GOT3 (cell line): Measurements from ENCODE around the gene PHC2.

Experiments used
- DNase-seq: peaks from one replicate; lab custom pipeline; 2025; ENCODE audit warnings: mixed read lengths; lab: John Stamatoyannopoulos, UW

The PHC2 gene

DNA sequence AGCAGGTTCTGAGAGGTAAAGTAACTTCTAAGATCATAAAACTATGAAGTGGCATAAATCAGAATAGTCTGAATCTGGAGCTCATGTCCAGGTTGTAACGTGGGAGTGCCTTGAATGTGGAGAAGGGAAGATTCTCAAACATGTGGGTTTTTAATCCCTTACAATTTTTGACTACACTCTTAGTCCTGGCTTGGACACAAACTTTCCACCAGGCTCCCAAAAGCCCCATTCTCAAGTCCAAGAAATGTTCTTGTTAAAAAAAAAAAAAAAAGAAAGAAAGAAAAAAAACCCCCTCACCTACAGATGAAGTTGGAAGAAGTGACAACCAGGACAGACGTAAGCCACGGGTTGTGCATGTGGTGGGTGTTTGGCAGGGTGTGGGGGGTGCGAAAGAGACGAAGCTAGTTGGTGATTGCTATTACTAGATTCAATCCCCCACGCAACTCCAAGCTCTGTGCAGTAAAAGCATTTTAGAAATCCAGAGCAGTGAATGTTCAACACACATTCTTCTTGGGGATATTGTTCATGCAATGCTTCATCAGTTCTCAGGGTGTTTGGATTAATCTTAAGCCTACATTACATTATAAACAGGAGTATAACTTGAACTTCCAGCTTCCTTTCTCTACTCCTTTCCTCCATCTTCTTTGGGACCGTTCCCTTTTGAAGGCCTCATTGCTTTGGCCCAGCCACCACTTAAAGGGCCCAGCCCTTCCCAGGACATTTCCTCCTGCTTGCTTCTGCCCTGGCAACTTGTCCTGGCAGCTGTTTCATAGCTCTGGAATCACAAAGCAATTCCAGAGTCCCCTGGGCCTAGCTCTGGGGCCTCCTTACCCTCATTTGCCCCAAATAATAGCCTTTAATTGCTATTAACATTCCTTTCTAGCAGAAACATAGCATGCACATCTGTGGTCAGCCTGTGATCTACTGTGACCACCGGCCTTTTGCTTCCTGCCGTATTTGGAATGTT, 41.8 kb downstream of the PHC2 start:
- no peak for DNase-seq

DNA sequence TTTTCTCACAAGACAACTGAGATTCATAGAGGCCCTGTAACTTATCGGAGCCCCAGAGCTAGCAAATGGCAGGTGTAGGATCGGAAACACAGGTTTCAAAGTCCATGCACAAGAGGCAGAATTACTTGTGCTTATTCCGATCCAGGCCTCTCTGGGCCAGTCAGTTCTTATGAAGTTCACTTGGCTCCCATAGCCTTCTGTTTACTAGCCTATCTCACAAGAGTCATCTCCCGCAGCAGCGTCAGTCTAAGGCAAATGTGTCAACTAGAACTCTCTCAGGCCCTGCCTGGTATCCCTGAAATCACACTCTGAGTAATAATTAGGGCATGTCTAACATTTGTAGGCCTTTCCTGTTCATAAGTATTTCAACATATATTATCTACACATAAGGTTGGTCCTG, 43.3 kb downstream of the PHC2 start:
- DNase-seq: no peak

DNA sequence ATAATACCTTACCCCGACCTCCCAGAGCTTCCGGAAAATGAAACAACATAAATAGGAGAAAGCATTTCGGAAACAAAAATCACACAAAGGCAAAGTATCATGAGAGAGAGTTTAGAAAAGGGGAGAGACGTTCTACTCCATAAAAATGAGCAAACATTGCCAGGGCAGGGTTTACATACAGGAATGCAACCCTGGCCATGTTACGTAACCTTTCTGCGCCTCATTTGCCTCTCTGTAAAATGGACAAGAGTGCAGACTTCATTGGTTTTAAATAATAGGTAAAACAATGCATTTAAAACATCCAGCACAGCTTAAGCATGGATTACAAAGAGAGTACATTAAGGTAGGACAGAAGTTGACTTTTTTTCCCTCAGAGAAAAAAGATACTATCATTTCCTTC, 45.6 kb downstream of the PHC2 start:
- no peak for DNase-seq

DNA sequence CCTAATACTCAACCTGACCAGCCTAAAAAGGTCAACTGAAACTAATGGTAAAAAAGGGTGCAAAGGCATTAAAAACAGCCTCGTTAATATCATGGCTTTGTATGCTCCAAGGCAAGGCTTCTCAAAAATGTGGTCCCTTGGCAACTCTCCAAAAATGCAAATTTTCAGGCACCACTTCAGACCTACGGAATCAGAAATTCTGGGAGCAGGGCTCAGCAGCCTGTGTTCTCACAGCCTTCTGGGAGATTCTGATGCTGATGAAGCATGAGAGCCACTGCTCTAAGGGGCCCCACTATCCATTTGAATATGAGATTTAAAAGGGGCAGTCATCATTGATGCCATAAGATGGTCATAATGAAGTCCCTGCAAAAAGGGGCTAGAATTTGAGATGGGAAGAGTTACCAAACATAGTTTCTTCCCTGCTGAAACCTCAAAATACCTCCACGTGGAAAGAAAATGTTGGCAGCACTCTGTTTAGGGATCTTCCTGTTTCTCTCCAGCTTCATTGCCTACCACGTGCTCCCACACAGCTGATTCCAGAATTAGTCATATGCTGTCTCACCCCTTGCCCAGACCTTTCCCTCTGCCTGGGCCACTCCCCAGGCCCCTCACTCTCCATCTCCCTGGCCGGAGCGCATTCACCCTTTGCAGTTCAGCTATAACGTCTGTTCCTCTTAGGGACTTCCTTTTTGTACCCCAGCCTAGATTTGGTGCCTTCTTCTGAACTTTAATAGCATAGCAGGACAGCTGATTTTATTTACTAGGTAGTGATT, 46.7 kb downstream of the PHC2 start:
- DNase-seq: no peak

DNA sequence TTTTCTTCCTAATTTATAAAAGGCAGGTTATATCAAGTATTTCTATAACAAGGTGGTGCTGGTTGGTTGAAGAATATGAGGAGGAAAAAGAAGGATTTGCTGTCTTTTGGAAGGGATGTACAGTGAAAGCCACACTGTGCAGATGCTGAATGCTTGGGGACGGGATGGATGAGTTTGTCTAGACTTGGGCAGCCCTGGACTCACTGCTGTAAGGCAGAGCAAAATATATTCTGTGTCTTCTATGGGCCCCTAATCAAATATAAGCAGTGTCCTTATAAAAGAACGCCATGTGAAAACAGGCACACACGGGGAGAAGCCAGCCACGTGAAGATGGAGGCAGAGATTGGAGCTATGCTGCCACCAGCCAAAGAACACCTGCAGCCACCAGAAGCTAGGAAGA, 47.4 kb downstream of the PHC2 start:
- no peak for DNase-seq

DNA sequence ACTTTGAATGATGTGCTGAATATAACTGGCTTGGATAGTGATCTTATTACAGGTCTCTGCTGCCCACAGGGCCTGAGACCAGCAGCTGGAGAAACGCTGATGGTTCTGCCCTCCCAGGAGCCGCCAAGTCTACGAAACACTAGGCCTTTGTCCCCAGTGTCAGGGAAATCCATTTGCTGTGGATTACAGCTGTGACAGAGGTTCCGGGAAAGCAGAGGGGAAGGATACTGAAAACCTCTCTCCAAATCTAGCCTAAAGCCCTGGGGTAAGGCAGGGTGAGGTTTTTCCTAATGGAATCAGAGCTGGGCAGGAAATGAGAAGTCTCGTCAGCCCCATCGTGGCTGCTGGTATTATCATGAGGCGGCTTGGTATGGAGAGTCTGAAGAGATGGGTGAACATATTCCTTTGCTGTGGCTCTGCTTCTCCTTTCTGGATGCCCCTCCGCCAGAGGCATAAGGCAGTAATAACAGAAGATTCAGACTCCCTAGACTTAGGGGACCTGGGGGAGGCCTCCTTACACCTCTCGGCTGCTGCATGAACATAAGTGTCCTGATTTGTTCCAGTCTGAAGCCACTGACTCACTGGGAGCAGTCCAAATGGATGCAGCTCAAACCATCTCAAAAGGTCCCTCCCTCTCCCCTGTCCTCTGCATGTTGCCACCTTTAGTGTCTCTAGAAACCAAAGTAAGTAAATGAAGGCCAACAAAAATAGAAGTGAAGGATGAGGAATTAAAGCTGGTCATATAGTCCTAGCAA, 48.1 kb downstream of the PHC2 start:
- no peak for DNase-seq

DNA sequence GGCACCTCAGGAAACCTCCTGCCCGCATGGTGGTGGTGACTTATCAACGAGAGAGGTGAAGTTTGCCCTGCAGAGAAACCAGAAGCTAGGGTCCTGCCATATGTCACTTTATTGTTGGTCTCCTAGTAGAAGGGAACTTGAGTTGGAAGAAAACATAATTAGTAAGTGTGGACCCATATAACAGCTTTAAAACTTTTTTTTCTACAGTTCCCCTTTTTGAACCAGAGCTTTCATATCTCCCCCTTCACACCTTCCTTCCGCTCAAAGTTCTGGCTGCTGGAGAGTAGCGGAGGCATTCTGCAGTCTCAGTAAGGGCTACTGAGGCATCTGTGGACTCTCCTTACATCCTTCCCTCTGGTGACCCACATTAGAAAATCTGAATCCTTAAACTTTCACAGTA, 48.9 kb downstream of the PHC2 start:
- no peak for DNase-seq

DNA sequence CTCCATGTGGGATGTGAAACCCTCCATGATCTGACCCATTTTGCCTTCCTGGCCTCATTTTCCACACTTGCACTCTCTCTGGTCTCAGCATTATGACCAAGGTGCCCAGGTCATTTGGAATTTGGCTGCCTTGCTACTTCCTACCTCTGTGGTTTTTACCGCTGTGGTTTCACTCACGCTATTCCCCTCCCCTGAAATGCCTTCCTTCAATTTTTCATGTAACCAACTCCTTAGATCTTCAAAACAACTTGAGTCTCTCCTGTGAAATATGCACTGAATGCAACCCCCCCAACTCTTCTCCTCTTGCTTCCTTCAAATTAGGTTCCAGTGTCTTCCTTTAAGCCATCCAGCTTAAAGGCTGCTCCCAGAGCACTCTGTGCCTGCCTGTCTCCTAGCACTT, 50.1 kb downstream of the PHC2 start:
- DNase-seq: no peak

DNA sequence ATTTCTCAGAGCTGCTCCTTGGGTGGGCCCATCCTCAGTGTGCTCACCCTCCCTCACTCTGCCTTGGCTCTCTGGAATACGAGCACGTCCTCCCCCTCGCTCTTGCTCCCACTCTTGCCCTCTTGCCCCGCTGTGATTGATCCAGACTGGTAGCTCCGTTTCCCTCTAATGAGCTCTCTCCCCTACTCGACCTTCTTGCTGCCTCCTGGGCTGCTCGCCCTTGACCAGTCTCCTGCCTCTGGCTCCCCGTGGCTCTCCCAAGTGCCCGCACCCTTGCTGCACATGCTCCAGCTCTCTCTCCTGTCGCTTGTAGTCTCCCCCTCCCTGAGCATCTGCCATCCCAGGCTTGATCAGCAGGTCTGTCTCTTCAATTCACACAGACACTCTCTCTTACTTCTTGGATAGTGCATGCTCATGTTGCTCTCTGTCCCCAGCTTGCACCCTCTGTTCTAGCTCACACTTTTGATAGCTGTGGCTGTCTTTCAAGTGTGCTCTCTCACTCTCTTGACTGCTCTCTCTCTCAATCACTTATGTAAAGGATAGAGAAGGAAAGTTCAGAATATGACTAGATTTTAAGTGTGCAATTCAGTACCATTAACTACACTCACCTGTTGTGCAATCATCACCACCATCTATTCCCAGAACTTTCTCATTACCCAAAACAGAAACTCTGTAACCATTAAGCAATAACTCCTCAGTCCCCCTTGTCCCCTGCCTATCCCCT, 51.1 kb downstream of the PHC2 start:
- no peak for DNase-seq

DNA sequence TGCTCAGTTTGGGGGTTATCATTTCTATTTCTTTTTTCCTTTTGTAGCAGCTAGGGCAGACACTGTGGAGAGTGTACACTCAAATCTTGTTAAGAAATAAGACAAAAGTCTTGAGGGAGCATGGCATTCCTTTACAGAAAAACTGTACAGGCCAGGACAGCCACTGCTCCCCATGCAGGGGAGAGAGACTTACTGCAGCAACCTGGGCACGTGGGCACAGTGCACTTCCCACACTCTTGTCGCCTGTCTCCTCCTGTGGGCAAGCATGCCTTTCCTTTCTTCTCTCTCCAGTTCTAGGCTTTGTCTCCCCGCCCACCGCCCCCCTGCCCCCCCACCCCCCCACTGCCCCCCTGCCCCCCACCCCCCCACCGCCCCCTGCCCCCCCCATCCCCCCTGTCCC, 51.9 kb downstream of the PHC2 start:
- DNase-seq: no peak

DNA sequence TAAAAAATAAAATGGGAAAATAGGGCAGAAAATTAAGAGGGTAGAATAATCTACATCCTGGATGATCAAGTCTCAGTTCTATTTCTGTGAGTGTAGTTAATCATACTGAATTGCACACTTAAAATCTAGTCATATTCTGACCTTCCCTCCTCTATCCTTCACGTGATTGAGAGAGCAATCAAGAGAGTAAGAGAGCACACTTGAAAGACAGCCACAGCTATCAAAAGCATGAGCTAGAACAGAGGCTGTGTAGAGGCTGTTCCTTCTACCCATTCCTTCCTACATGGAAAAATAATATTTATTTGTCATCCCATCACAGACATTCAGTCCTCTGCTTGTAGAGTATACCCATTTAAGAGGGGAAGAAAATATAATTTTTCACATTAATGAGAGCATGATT, 52.4 kb downstream of the PHC2 start:
- DNase-seq: no peak

DNA sequence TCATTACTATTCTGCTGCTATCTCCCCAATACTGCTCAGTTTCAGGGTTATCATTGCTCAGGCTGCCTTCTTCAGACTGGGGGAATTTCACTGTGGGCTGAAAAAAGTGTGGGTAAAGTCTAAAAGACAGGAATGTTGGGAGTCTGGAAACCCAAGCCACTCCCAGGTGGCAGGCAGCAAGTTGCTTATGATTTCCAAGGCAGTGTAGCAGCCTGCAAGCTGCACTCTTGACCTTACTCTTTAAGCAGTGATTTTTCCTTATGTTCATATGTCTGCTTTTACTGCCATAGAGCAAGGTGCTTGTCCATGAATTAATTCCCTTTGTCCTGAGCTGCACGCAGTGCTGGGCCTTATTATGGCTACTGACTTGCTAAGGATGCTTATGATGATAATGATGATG, 53.1 kb downstream of the PHC2 start:
- DNase-seq: no peak

DNA sequence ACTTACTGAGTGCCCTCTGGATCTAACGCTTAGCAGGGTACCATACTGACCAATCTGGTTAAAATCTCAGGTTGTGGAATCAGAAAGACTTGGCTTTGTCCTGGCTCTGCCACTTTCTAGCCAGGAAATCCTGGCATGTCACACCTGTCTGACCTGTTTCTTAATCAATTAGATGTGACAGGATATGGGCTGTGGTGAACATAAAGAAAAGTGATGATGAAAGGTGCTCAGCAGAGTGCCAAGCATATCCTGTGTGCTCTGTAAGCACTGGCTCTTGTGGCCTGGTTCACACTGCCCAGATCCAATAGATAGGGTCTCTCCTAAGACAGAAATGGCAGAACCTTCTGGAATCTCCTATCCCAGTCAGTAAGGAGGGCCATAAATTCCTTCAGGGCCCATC, 53.9 kb downstream of the PHC2 start:
- DNase-seq: no peak

DNA sequence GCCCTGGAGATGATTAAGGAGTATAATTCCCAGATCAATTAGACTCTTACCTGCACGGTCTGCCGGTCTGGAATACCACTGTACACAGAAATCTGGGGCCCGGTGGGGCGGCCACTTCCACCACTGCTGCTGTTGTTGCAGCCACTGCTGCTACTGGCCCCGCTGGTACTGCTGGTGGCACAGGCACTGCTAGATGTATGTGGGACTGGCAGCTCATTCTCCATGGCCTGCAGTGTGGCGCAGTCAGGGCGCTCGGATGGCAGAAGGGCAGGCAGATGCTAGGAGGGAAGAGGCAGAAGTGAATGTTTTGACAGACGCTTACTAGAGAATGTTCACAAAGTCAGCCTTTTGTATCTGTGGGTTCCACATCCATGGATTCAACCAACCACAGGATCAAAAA, 55.6 kb downstream of the PHC2 start:
- no peak for DNase-seq

DNA sequence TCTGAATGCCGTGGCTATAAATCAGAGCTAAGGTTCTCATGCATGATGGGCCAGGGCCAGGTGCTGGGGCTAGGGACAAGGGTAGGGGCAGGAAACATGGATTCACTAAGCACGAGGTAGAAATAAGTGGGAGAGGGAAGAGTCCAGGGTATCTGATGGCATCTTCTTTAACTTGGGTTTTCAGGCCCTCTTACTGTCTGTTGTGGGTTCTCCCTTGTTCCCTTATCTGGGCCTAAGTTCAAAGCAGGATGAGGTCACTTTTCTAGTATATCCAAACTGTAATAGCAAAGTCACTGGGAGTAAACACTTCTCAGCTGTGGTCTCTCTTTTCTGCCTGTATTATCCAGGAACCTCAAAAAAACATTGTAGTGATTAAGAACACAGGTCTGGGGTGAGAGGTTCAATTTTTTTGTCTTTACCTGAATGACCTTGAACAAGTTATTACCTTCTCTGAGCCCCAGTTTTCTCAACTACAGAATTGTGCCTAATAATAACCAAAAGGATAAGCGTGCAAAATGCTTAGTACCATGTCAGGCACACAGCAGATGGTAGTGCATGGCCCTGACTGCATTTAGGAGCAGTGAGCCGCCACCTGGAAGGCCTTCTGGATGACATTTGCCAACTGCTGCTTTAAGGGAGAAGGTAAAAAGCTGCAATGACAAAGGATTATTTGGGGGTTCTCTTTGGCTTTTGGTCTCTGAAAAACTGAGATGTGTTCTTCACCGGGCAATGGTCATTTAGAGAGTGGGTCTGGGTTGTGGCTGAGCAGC, 56.4 kb downstream of the PHC2 start:
- DNase-seq: no peak

DNA sequence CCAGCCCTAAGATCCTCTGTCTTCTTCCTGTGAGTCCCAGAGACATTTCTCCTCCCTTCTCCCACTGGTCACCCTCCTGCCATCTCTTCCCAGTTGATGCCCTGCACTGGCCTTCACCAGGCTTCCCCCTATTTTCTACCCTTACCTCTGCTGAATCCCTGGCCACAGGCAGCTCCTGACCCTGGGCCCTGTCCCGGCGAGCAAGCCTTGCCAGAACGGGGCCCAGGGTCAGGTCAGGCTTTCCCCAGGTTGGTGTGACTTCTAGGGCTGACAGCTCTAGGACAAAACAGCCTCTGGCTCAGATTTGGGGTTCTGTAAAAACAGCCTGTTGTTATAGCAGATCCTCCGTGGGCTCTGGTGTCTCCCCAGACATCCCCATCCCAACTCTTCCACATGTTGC, 57.3 kb downstream of the PHC2 start:
- no peak for DNase-seq

DNA sequence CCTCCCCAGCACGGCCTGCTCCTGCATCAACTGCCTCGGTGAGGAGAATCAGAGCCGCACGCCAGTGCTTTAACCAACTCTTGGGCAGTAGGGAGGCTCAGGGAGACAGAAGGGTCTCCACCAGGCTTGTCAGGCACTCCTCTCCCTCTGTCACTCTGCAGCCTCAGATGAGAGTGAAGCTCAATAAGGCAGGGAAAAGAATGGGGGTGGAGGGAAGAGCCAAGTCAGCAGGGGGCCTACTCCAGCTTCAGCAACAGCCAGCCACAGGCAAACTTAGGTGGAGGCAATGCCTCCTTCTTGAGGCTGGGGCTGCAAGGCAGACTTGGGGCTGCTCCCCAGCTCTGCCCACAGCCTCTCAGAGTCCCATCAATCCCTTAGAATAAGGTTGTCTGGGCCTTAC, 58.2 kb downstream of the PHC2 start:
- DNase-seq: no peak

DNA sequence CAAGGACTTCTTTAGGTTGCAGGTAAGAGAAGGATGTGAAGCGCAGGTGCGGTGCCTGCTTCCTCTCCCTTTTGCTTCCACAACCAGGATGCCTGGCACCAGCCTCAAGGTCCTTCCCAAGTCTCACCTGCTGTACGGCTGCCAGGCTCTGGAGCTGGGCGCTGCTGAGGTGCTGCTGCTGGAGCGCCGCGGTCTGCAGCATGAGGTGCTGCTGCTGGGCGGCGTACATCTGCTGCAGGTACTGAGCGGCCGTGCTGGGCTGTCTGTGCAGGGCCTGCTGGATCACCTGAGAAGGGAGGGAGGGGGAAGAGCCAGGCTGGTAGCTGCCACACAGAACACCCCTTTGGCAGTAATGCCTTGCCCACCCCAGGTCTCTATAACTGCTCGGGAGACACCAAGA, 58.7 kb downstream of the PHC2 start:
- no peak for DNase-seq

DNA sequence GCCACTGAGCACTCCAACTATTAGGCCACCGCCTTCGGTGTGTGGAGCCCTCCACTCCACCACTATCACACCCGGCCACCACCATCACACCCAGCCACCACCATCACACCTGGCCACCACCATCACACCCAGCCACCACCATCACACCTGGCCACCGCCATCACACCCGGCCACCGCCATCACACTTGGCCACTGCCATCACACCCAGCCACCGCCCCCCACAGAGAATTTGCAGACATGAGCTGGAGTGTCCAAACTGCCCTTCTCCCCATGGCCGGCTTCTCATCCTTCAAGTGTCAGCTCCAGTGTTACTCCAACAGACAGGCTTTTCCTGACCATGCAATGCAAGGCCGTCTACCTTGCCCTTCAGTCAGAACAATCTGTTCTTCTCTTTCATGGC, 59.6 kb downstream of the PHC2 start:
- DNase-seq: no peak

DNA sequence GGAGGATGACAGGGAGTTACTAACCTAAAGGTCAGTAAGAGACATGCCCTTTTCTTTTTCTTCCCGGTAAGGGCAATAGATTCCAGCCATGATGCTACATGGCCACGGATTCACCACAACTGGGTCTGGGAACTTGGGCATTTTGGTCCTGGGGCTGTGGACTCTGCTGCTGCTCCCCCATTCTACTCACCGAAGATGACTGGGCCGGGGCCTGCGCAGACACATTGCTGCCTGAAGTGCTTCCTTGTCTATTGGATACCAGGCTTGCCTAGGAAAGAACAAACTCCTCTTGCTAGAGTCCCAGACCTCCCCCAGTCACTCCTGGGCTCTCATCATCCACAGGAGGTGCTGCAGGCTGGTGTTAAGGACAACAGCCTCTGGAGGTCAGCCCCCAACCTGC, 60.1 kb downstream of the PHC2 start:
- no peak for DNase-seq

DNA sequence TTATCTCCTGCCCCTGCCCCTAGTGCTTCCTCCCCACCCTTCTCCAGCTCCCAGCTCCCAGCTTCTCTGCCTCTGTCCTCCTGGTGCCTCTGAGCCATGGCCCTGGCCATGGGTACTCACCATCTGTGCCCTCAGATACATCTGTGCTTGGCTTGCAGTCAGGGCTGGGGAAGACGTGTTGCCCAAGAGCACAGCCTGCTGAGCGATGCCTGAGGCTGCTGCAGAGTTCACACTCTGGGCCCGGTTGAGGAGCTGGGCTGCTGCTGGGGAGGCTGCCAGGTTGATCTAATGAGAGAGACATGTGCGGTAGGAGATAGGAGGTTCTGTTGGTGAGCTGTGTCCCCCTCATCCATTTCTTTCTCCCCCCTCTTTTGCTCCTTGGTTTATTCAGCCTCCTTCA, 60.6 kb downstream of the PHC2 start:
- DNase-seq: no peak
